GM18517 (cell line): Measurements from ENCODE around the gene DENND1A.

Experiments used
- ATAC-seq: cut with Tn5 transposase; IDR thresholded peaks from one replicate; pipeline ENCODE4 v1.9.1; 2021; ENCODE audit warnings: mild to moderate bottlenecking, moderate library complexity; ENCODE audit not compliant: unreplicated experiment

Gene DENND1A

GRCh38 chr9:123478967-123479602 lies 450.8 kb downstream of the DENND1A start:
- ATAC-seq: no peak

- no peak for ATAC-seq
Observed at GRCh38 chr9:123478160-123478559, 451.8 kb downstream of the DENND1A start.

DNA sequence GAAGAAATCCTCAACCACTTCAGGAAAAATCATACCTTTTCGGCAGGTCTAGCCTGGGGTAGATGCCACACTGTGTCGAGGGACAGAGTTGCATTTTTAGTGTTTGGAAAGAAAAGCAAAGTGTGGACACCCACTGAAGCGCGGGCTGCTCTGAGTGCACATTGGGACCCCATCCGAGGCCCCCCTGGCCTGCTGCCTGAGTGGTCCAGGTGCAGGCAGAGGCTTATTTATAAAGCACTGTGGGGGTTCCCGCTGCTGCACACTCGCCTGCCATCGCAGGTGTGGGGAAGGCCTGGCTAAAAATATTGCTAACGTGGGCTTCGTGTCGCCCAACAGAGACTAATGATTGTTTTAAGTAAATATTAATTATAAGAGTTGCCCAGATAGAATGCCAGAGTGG lies 454.5 kb downstream of the DENND1A start:
- no peak for ATAC-seq

DNA sequence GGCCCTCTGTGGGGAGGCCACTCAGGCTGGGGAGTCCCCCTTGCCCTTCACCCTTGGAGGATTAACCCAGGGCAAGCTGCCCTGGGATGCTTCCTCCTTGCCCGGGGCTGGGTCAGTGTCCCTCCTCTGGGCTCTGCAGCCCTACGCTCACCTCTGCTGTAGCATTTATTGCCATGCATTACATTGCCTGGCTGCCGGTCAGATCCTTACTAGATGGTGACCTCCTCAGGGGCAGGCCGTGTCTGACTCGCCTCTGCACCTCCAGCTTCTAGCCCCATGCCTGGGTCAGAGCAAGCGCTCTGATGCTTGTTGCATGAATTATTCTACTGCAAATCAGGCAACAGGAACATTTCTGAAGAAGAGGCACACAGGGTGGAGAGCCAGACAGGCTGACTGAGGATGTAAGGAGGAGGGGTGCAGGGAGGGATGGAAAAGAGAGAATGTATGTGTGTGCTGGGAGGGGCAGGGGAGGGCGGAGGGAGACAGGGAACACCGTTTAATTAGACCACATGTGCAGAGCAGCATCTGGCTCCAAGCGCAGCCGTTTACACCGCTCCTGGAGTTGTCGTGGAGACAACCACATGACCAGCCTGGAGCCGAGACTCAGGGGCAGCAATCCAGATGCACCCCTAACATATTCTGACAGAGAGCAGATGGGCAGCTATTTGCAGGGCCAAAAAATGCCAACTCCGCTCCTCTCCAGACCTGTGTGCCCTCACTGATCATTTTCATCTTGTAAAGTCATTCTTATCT lies 456.9 kb downstream of the DENND1A start:
- ATAC-seq: no peak

DNA sequence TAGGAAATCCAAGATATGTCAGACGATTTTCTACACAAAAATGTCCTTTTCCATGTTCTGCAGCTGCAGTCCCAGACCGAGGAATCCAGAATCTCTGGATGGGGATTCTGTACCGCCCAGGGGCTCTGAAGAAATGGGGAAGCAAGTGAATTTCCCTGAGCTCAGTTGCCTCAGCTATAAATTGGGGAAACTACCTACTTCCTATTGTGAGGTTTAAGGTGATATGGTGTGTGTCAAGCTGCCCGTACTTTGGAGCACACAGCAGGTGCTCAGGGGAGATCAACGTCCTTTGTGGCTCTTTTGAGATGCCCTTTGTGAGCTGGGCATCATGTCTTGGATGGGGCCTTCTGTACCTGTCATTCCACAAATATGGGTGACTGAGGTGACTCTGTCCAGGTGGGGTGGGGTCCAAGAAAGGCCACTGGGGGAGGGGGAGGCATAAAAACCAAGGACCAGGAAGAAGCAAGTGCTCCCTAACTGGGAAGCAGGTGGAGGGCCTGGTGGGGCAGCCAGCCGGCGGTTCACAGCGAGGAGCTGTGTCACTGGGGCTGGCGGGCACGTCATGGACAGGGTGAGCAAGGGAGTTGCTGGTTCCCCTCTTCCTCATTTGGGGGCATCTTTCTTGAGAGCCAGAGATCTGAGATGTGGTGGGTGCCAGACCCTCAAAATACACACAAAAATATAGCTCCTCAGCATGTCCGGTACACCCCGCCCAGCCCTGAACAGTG lies 457.9 kb downstream of the DENND1A start:
- no peak for ATAC-seq

DNA sequence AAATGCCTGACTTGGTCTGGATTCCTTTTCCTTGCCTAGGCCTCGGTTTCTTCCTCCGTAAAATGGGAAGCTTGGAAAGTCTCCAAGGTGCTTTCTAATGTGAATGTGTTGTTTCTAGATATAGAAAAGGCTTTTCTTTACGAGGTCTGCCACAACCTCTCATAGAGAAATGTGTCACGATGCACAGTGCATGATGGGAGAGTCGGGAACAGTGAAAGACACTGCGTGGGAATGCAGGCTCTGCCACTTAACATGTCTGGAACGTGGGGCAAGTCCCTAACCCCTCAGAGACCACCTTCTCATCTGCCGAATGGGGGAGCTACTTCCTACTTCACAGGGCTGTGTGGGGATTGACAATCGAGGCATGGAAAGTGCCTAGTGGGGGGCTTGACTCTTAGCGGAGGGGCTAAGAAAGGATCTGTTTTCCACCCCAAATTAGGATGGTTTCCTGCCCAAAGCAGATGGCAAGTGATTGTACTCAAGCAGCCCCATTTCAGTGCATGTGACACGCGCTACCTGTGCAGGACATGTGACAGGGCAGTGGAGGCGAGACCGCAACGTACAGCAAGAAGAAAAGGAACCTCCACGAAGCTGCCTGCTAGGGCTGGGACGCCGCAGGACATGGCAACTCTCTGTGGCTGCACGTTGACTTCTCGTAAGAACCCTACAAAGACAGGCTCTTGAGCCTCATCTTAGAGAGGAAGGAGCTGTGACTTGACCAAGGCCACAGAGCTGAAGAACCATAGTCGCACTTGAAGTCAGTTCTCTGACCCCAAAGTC lies 458.7 kb downstream of the DENND1A start:
- no peak for ATAC-seq

- ATAC-seq: no peak
Observed at GRCh38 chr9:123470121-123470782, 459.7 kb downstream of the DENND1A start.

DNA sequence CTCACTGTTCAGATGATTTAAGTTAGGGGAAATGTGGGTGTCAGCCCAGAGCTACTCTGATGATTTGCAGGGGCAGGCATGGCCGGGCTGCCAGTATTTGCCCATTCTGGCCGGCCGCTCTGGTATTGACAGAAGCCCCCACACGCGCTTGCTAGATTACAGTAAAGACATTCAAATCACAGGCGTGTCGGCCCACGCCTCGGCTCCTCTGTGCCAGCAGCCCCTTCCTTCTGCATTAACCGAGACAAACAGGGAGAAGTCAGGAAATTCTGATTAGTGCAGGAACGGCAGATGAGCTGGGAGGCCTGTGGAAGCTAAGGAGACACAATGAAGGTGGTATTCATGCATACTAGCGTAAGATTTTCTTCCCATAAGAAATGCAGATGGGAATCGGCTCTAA lies 460.6 kb downstream of the DENND1A start:
- no peak for ATAC-seq

DNA sequence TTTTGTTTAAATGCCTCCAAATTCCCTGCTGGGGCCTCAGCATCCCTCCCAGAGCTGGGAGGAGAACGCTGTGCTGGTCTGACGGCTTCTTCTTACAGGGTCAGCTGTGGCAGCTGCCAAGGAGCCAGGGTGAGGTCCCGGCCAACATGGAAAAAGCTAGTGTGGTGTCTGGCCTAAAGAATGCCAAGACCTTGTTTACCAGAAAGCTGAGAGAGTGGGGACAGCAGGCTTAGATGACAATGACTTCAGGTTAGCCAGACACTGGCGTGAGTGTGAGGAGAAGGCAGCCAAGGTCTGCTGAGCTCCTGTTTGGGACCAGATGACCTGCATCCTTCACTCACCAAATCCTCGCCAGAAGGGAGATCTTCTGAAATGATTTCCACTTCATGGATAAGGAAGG lies 461.4 kb downstream of the DENND1A start:
- ATAC-seq: no peak

- ATAC-seq: no peak
Observed at GRCh38 chr9:123465304-123465703, 464.6 kb downstream of the DENND1A start.

- no peak for ATAC-seq
Observed at GRCh38 chr9:123460091-123460490, 469.8 kb downstream of the DENND1A start.

GRCh38 chr9:123457583-123457982 lies 472.3 kb downstream of the DENND1A start:
- ATAC-seq: no peak

DNA sequence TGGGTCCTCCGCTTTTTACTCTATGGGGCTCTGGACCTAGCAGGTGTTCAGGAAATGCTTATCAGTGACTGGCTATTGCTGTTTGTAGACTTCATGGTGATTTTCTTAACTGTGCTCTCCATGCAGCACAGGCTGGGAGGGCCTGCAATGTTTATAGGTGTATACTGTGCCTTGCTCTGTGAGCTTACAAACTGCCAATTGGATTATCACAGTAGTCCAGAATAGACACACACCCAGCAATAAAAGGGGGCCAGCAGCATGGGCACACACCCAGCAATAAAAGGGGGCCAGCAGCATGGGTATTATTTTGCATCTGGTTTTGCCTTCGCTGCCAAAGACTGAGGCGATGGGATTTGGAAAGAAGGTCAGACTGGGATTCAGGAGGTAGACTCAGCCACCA lies 473.9 kb downstream of the DENND1A start:
- no peak for ATAC-seq

DNA sequence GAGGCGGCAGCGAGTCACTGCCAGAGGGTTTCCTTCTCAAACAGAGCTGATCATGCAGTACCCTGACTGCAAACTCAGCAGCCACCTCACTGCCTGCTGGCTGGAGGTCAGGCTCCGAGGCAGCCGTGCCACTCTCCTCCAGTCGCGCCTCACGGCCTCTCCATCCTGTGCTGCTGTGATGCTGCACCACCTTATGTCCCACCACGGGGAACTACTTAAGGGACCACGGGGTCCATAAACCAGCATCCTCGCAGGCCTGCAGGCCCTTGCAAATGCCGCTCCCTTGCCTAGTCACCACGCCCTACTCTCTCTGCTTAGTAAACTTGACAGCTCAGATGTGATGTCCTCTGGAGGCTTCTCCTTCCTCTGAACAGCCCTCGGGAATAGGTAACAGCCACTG lies 474.7 kb downstream of the DENND1A start:
- ATAC-seq: no peak

DNA sequence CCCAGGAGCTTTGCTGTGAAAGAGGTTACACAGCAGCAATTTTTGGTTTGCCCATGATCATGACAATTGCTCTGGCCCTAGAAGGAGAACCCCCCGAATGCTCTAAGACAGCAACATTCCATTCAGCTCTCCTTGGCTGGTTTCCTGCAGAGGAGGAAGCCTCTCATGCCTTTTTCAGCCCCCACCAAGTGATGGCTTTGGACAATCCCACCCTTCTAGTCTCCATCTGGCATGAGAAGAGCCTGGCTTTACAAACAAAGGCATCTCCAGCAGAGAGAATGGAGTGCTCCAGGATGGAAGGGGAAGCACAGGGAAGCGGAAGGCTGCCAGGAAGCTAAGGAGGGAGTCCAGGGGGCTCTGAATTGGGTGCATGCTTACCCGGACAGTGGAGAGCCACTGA lies 475.6 kb downstream of the DENND1A start:
- ATAC-seq: no peak

GRCh38 chr9:123453831-123454321 lies 476.1 kb downstream of the DENND1A start:
- no peak for ATAC-seq

DNA sequence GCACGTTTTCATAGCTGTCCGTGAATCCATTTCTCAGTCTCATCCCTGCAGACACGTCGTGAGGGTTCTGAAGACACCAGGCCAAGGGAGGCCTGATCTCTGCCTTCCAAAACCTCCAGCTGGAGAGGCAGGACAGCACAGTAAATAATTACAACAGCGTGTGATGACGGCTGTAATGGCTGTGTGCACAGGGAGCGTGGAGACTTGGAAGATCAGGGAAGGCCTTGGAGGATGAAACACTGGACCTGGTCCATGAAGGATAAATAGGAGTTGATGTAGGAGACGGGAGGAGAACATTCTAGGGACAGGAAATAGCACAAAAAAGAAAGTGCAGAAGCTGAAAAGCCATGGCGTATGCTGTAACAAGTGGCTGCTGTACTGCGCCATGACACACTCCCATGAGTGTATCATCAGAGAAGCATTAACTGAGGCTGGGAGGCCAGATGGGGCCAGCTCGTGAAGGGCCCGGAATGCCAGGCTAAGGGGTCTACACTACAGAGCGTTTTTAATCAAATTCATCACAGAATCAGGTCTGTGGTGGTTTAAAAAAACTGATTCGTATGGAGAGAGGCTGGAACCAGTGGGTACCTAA lies 476.8 kb downstream of the DENND1A start:
- no peak for ATAC-seq

GRCh38 chr9:123450996-123451395 lies 478.9 kb downstream of the DENND1A start:
- ATAC-seq: no peak

GRCh38 chr9:123450098-123450770 lies 479.7 kb downstream of the DENND1A start:
- no peak for ATAC-seq
